Uterus (tissue), 2 donors: ENCODE measurements around the gene PDE4B.

ENCODE experiments used
- CTCF ChIP-seq, 4 experiments: fragments of 200-600 bp in 2 of 4; fragments of 450-650 bp in 2 of 4; sonication (generic) in 2 of 4; IDR thresholded peaks; one replicate each; pipeline ENCODE4 v1.5.1; 2016 to 2019; ENCODE audit warnings: antibody characterized with exemption in 4 of 4, mild to moderate bottlenecking in 2 of 4, moderate library complexity in 1 of 4
- POLR2A ChIP-seq, 2 donors: fragments of 450-650 bp; IDR thresholded peaks; one replicate each; pipeline ENCODE4 v1.6.1; 2016; ENCODE audit warnings: antibody characterized with exemption in 2 of 2, mild to moderate bottlenecking in 1 of 2, moderate library complexity in 1 of 2

GRCh38 chr1:65964123-65964522, 171.4 kb downstream of the PDE4B start:
- TF ChIP-seq POLR2A (IDR thresholded peaks at IDR 0.05) (no peak), CTCF (IDR thresholded peaks at IDR 0.05) (no peak)
